Colon (tissue), 2 donors: Measurements from ENCODE around the gene LRRC41.
"Not testable (repeated sequence)": the region's sequence is repeated elsewhere in the genome, so short reads cannot be mapped to it uniquely, and the experiment has no call there.

Experiments used
- FAIRE-seq: peaks from 2 replicates; lab custom pipeline; 2012; peaks lifted over from hg19 to GRCh38; lab: Jason Lieb, UNC
- donor health status: control.
- donor health status: control.

The LRRC41 gene

DNA sequence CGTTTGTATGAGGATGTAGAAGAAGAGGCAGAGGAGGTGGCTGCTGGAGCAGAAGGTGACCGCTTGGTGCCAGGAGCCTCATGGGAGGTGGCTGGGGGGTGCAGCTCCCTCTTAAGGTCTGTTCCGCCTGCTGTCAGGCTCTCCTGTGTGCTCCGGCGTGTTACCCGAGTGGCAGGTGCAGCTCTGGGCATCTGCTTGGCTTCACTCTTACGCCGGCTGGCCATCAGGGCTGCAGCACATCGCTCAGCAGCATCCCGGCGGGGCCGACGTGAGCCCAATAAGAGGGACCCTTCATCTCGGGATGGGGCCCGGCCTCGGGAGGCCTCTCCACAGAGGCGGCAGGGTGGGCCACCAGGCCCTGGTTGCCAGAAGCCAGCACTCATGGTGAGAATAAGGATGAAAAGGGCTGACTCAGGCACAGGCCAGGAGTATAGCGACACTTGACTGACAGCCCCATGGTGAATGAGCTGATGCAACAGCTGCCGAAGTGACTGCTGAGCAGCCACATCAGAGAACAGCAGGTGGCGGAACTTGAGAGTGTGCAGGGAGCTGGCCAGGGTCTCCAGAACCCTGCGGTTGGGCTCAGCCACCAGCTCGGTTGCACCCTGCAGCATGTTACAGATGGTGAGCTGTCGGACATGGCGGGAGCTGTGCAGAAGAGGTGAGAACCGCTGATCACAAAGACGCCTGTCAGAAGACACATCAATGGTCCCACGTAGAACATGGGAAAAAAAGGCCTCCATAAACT lies 17.5 kb downstream of the LRRC41 start:
- FAIRE-seq, result no peak

DNA sequence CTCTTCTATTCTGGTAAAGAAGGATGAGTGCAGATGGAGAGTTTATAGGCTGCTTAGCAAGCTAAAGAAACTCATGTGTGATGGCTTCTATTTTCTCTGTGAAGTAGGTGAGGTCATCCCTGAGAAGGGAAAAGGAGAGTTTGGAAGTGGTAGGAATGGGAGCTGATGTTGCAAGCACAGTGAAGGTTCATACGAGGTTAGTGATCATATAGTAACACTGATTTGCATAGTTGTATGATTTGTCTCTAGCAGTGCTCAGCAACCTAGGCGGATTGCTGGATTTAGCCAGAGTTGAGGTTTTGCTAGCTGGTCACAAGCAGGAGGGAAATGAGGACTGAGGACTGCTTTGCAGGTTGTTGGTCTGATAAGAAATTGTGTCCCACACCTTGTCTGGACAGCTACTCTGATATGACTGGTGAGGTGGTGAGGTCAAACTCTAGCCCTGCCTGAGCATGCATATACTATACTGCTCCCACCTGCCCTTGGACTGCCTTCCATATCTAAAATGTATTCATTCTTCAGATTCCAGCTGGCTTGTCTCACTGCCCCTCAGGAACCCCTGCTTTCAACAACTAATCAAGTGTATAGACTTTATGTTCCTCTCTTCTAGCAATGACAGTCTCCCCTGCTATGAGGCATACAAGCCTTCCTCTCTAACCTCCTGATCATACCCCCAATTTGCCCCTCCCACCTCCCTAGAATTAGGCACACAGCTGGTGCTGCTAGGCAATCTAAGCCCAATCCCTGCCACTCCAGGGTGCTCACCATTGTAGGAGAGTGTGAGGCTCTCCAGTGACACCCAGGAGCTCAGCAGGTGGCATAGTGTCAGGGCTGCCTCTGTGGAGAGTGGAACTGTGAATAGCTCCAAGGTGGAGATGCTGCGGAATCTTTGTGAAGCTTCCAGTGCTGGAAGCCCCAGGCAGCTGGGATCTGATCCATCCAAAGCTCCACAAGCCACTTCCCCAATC lies 18.5 kb downstream of the LRRC41 start:
- FAIRE-seq, result no peak

DNA sequence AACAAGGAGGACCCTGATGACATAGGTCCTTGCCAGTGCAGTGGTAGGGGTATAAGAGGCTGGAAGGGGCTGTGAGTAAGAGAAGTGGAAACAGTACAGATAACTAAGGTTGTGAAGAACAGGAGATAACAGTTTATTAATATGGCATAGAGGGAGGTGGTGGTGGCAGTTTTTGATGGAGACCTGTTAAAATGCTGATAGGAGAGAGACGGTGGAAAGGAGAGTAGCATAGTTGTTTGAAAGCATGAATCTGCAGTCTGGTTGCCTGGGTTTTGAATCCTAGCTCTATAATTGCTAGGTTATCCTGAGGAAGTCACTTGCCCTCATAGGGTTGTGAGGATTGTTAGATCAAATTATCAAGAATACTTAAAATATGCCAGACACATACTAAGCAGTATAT lies 19.4 kb downstream of the LRRC41 start:
- no peak for FAIRE-seq

GRCh38 chr1:46281021-46281420 lies 22.4 kb downstream of the LRRC41 start:
- FAIRE-seq, result no peak

- FAIRE-seq, result no peak
These were observed 23.3 kb downstream of the LRRC41 start for GRCh38 chr1:46280092-46280491.

DNA sequence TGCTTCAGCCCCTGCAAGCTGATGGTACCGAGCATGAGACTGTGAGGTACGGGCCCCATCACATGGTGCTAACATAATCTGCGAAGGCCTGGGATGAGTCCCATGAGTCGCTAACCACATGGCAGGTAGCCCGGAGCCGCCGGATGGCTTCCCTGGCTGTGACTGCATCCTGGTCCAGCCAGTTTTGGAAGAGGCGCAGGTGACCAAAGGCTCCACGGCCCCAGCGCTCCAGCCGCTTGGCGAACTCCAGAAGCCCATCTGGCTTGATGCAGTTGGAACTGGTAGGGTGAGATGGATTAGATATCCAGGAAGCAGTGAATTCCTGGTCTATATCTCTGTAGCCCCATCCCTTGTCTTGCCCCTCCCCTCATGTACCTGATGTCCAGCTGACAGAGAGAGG lies 24.6 kb downstream of the LRRC41 start:
- FAIRE-seq, result no peak

- FAIRE-seq, result no peak
These were observed 25.6 kb downstream of the LRRC41 start for GRCh38 chr1:46277658-46278373.

GRCh38 chr1:46275030-46275337 lies 28.4 kb downstream of the LRRC41 start:
- FAIRE-seq, result no peak

DNA sequence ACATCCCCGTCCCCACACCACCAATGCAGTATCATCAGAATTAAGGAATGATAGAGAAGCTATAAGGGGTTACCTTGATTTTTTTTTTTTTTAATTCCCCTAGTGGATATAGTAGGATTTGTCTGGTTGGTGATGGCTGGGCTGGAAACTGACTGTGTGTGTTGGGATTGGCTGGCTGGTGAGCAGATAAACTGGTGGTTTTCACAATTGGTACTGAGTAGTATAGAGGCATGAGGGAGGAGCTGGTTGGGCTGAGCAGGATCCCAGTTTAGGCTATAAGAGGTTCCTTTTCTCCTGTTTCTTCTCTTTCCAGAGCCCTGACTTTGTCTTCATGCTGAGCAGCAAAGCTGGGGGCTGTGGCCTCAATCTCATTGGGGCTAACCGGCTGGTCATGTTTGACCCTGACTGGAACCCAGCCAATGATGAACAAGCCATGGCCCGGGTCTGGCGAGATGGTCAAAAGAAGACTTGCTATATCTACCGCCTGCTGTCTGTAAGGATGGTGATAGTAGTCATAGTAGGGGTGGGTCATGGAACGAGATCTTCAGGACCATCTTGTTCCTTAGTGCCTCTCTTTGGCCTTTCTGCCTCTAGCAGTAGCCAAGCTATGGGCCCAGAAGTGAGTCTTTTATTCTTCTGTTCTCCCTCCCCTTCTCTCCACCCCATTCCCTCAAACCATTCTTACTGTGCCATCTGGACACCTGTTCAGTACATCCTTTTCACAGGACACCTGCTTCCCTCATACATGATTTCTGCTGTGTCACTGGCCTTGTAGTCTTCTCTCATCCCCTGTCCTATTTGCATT lies 29.0 kb downstream of the LRRC41 start:
- FAIRE-seq, result no peak

DNA sequence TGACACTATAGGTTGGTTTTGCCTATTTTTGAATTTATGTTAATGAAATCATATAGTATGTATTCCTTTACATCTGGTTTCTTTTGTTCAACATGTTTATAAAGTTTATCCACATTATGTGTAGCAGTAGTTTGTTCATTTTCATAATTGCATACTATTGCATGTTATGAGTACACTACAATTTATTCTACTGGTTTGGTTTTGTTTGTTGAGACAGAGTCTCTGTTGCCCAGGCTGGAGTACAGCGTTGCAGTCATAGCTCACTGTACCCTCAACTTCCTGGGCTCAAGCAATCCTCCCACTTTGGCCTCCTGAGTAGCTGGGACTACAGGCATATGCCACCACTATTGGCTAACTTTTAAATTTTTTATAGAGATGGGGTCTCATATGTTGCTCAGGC lies 34.8 kb downstream of the LRRC41 start:
- no peak for FAIRE-seq

GRCh38 chr1:46263146-46263545 lies 40.3 kb downstream of the LRRC41 start:
- no peak for FAIRE-seq

DNA sequence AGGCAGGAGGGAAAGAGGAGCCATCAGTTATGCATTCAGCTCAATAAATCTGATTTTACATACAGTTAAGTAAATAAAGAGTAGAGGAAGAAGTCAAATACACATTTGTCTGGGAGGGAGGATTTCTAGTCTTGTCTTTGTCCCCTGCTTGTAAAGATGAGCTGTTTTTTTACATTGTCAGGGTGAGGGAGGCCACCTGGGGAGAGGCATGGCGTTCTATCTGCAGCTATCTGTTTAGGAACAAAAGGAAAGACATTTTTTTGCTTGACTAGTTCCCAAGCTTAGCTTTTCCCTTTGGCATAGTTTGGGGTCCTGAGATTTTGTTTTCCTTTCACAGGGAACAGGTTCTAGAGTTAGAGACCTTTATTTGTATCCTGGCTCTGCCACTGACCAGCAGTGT lies 40.9 kb downstream of the LRRC41 start:
- FAIRE-seq, result no peak

DNA sequence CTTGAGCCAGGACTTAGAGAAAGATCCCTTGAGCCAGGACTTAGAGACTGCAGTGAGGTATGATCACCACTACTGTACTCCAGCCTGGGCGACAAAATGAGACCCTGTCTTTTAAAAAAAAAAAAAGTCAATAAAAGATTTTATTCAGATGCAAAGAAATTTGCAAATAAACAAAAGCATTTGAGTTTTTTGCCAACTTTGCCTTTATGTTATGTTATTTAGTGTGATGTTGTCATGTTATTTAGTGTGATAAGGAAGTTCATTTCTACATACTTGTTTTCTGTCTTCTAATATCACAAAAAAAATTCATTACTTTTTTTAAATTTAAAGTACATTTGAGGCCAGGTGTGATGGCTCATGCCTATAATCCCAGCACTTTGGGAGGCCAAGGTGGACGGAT lies 46.9 kb downstream of the LRRC41 start:
- FAIRE-seq, result no peak

GRCh38 chr1:46254668-46255067 lies 48.7 kb downstream of the LRRC41 start:
- no peak for FAIRE-seq

- no peak for FAIRE-seq
These were observed 55.1 kb downstream of the LRRC41 start for GRCh38 chr1:46248122-46248920.

DNA sequence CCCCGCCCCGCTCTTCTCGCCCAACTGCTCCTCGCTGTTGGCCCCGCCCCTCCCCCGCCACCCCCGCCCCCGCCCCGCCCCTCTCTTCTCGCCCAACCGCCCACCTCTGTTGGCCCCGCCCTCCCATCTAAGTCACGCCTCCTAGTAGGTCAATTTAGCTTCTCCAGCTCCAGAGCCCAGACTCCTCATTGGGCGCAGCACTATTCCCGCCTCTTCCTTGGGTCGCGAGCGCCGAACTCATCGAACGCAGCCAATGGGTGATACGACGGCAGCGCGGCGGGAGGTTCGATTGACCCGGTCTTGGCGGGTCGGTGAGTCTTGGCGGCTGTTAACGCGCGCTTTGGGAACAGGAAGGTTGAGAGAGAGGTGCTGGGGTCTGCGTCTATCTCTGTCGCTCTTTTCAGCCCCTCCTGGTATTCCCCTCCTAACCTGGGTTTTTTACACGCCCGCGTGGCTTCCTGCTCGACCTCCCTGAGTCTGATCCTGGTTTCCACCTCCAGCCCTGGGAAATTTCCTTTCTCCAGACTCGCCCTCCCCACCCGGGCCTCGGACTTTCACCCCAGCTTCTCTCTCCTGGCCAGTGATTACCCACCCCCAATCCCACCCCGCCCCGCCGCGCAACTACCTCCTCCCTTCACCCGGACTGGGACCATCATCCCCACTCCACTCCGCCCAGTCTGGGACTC lies 55.8 kb downstream of the LRRC41 start, which contains the start of gene RAD54L:
TSS of gene RAD54L (plus strand) at position 328 of the 686 bp plus-strand sequence. CDS start 643 bp downstream, outside the sequence.
- no peak for FAIRE-seq

DNA sequence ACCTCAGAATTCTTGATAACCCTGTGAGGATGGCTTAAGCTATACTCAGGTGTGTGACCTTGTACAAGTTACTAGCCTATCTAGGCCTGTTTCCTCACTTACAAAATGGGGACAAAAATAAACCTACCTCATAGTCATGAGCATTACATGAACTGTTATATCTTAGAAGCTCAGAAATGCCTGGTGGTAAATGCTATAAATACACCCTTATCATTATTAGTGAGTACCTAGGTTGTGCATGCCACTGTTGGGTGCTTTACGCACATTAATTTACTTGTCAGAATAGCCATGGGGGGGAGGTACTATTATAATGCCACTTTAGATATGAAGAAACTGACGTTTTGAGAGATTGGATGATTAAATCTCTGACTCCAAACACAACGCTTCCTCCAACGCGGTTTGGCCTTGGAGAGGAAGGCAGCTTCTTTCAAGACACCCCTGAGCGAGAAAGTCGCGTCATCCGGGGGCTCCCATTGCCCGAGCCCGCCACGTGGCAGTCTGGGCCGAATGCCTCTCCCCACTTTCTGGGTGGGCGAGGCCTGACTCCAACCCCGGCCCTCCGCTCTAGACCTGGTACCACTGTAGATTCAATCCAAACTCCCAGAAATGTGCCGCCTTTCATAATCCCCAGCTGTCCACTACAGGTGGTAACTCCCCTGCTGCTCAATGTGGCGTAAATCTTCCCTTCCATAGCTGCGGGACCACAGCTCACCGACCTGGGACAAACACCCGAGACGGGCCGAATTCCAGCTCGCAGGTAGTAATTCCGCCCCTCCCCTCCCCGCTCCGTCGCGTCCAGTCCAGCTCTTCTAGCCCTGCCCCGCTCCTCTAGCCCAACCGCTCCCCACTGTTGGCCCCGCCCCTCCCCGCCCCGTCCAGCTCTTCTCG lies 56.6 kb downstream of the LRRC41 start:
- no peak for FAIRE-seq

GRCh38 chr1:46246136-46246535 lies 57.3 kb downstream of the LRRC41 start:
- not testable (repeated sequence) for FAIRE-seq

GRCh38 chr1:46244656-46245371 lies 58.6 kb downstream of the LRRC41 start:
- no peak for FAIRE-seq
